HG03575 (cell line): ENCODE measurements around the gene PP2D1.
A peak's percentile ranks its signal among the peaks of the same experiment; 100 is the strongest.
"Not testable (repeated sequence)": the region's sequence is repeated elsewhere in the genome, so short reads cannot be mapped to it uniquely, and the experiment has no call there.

Experiments used
- ATAC-seq: cut with Tn5 transposase; IDR thresholded peaks from one replicate; pipeline ENCODE4 v1.9.1; 2021; ENCODE audit not compliant: unreplicated experiment, insufficient number of reproducible peaks, low FRiP score; ENCODE audit errors: extremely low read depth

PP2D1 gene

GRCh38 chr3:20042331-20042730, 30.3 kb upstream of the PP2D1 start:
- ATAC-seq = no peak

GRCh38 chr3:20041197-20041780, 29.2 kb upstream of the PP2D1 start:
- ATAC-seq = peak; percentile 26

- no peak for ATAC-seq
Observed at GRCh38 chr3:20040548-20041196, 28.6 kb upstream of the PP2D1 start.

- no peak for ATAC-seq
Observed at GRCh38 chr3:20039765-20040547, 27.9 kb upstream of the PP2D1 start, which contains the start of gene KAT2B. KAT2B (plus strand) TSS chr3:20040446; CDS start chr3:20040478, 32 bp downstream.

- no peak for ATAC-seq
Observed at GRCh38 chr3:20039466-20039764, 27.4 kb upstream of the PP2D1 start.

GRCh38 chr3:20038699-20039465, 26.8 kb upstream of the PP2D1 start:
- no peak for ATAC-seq

GRCh38 chr3:20037255-20037996, 25.4 kb upstream of the PP2D1 start:
- no peak for ATAC-seq

GRCh38 chr3:20035019-20035418, 23.0 kb upstream of the PP2D1 start:
- no peak for ATAC-seq

GRCh38 chr3:20031939-20032338, 19.9 kb upstream of the PP2D1 start:
- not testable (repeated sequence) for ATAC-seq

- ATAC-seq = no peak
Observed at GRCh38 chr3:20028905-20029331, 16.9 kb upstream of the PP2D1 start.

- ATAC-seq = no peak
Observed at GRCh38 chr3:20027136-20027535, 15.1 kb upstream of the PP2D1 start.

- no peak for ATAC-seq
Observed at GRCh38 chr3:20023623-20024405, 11.8 kb upstream of the PP2D1 start.

- no peak for ATAC-seq
Observed at GRCh38 chr3:20022954-20023622, 11.0 kb upstream of the PP2D1 start.

- ATAC-seq = not testable (repeated sequence)
Observed at GRCh38 chr3:20016076-20016475, 4.0 kb upstream of the PP2D1 start.

- ATAC-seq = no peak
Observed at GRCh38 chr3:20015525-20015924, 3.5 kb upstream of the PP2D1 start.

- no peak for ATAC-seq
Observed at GRCh38 chr3:20013396-20013795, 1.3 kb upstream of the PP2D1 start.

- ATAC-seq = no peak
Observed at GRCh38 chr3:20008646-20009045, 3.4 kb downstream of the PP2D1 start.

GRCh38 chr3:20007960-20008359, 4.1 kb downstream of the PP2D1 start:
- ATAC-seq = no peak
